Left hindlimb (tissue), 1 donor: ENCODE data around the gene MKI67.

Source experiments
- DNase-seq: peaks from one replicate; pipeline ENCODE4 v3.0.0-alpha.2; 2018

Gene MKI67

GRCh38 chr10:128063736-128064107, 62.5 kb downstream of the MKI67 start:
- no peak for DNase-seq

GRCh38 chr10:128062881-128063563, 63.2 kb downstream of the MKI67 start:
- no peak for DNase-seq

GRCh38 chr10:128062331-128062880, 63.8 kb downstream of the MKI67 start:
- DNase-seq: no peak

- DNase-seq: no peak
Observed at GRCh38 chr10:128061306-128062300, 64.6 kb downstream of the MKI67 start.

GRCh38 chr10:128060341-128061250, 65.6 kb downstream of the MKI67 start:
- no peak for DNase-seq

GRCh38 chr10:128059982-128060293, 66.3 kb downstream of the MKI67 start:
- DNase-seq: no peak

- DNase-seq: no peak
Observed at GRCh38 chr10:128059266-128059981, 66.8 kb downstream of the MKI67 start.

- no peak for DNase-seq
Observed at GRCh38 chr10:128058750-128059134, 67.5 kb downstream of the MKI67 start.

- no peak for DNase-seq
Observed at GRCh38 chr10:128058106-128058749, 68.0 kb downstream of the MKI67 start.

- DNase-seq: no peak
Observed at GRCh38 chr10:128056303-128057050, 69.7 kb downstream of the MKI67 start.

GRCh38 chr10:128055061-128055868, 71.0 kb downstream of the MKI67 start:
- DNase-seq: no peak

- DNase-seq: no peak
Observed at GRCh38 chr10:128054163-128054970, 71.9 kb downstream of the MKI67 start.

- DNase-seq: no peak
Observed at GRCh38 chr10:128053356-128053755, 72.9 kb downstream of the MKI67 start.

GRCh38 chr10:128052696-128053095, 73.5 kb downstream of the MKI67 start:
- DNase-seq: no peak

GRCh38 chr10:128051548-128051947, 74.7 kb downstream of the MKI67 start:
- no peak for DNase-seq

GRCh38 chr10:128050936-128051335, 75.3 kb downstream of the MKI67 start:
- DNase-seq: no peak

GRCh38 chr10:128050121-128050516, 76.1 kb downstream of the MKI67 start:
- no peak for DNase-seq

GRCh38 chr10:128049226-128050120, 76.8 kb downstream of the MKI67 start:
- no peak for DNase-seq
